Activated CD4-positive, alpha-beta T cell treated with anti-CD3 and anti-CD28 coated beads, Interleukin-2, amount 50 U/mL, for 24 hours (primary cell): Measurements from ENCODE around the gene FAM229A.
"Not testable (repeated sequence)": the region's sequence is repeated elsewhere in the genome, so short reads cannot be mapped to it uniquely, and the experiment has no call there.

Source experiments
- DNase-seq, 2 donors: peaks; one replicate each; pipeline ENCODE4 v3.0.0-alpha.2; 2020; ENCODE audit warnings: low read depth in 1 of 2, low spot score in 1 of 2

The FAM229A gene

GRCh38 chr1:32377541-32378220 lies 15.4 kb upstream of the FAM229A start:
- DNase-seq = no peak

GRCh38 chr1:32376199-32376598 lies 13.9 kb upstream of the FAM229A start:
- no peak for DNase-seq

GRCh38 chr1:32373996-32374592 lies 11.8 kb upstream of the FAM229A start:
- no peak for DNase-seq

GRCh38 chr1:32372149-32372756 lies 10.0 kb upstream of the FAM229A start:
- no peak for DNase-seq

GRCh38 chr1:32367912-32368635 lies 5.8 kb upstream of the FAM229A start:
- no peak for DNase-seq

GRCh38 chr1:32365445-32365844 lies 3.2 kb upstream of the FAM229A start:
- no peak for DNase-seq

GRCh38 chr1:32364836-32365235 lies 2.6 kb upstream of the FAM229A start:
- DNase-seq = no peak

- DNase-seq = no peak
Measured at GRCh38 chr1:32363713-32364112, 1.4 kb upstream of the FAM229A start.

GRCh38 chr1:32361674-32362473 lies 411 bp downstream of the FAM229A start:
- no peak for DNase-seq

- no peak for DNase-seq
Measured at GRCh38 chr1:32361308-32361673, 994 bp downstream of the FAM229A start.

GRCh38 chr1:32358435-32358834 lies 3.9 kb downstream of the FAM229A start:
- no peak for DNase-seq

GRCh38 chr1:32357614-32358013 lies 4.7 kb downstream of the FAM229A start:
- DNase-seq = no peak

- no peak for DNase-seq
Measured at GRCh38 chr1:32356478-32356877, 5.8 kb downstream of the FAM229A start.

GRCh38 chr1:32355778-32356177 lies 6.5 kb downstream of the FAM229A start:
- not testable (repeated sequence) for DNase-seq

GRCh38 chr1:32353886-32354570 lies 8.3 kb downstream of the FAM229A start:
- DNase-seq = no peak

GRCh38 chr1:32353431-32353830 lies 8.9 kb downstream of the FAM229A start:
- no peak for DNase-seq

GRCh38 chr1:32352831-32353383 lies 9.4 kb downstream of the FAM229A start:
- DNase-seq = no peak

- DNase-seq = no peak
Measured at GRCh38 chr1:32352239-32352745, 10.0 kb downstream of the FAM229A start.

- peak; percentile 76 to 89 for DNase-seq
Measured at GRCh38 chr1:32351399-32352238, 10.7 kb downstream of the FAM229A start.
